ENCODE results near the gene HNRNPU.

Gene HNRNPU

DNA sequence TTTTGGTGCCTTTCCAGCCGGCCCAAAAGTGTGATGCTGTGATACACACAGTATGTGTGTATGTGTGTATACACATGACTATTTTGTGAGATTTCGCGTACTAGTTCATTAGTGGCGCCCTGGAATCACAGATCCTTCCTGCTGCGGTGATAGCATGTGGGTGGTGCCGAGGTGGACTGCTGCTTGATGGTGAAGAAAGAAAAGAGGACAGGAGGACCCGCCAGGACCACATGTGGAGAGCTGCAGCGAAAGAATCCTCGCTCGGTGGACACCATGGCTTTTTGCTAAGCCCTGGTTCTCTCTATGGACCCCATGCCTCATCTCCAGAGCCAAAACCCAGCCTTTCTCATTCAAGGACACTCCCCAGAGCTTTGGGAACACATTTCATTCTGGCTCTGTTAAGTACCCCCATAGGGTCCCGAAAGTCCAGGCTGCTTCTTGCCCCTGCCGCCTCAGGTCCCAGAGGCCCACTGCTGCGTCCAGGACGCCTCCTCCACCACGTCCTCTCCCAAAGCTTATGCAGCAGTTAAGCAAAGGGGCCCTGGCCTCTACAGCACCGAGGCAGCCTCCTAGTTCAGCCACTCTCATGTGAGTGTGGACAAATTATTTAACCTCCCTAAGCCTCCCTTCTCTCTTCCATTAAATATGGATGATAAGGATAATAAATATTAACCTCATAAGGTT, 61.6 kb downstream of the HNRNPU start:
- no peak for DNase-seq (ENCODE audit: low read depth)

DNA sequence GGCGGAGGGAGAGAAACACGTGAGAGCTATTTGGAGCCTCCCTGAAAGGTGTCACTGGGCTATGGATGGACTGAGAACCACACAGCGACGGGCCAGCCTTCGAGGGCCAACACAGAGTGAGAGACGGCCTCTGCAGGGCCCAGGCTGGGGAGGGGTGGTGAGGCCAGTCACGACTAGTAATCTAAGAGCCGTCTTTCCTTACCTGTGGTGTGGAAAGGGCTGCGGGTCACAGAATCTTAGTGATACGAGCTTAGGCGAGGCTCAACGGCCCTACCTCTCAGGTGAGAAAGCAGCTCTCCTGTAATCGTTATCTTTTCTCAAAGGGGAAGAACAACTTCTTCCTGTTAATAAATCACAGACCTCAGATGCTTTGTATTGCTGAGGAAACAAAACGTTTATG, 62.3 kb downstream of the HNRNPU start:
- no peak for DNase-seq (ENCODE audit: low read depth)

DNA sequence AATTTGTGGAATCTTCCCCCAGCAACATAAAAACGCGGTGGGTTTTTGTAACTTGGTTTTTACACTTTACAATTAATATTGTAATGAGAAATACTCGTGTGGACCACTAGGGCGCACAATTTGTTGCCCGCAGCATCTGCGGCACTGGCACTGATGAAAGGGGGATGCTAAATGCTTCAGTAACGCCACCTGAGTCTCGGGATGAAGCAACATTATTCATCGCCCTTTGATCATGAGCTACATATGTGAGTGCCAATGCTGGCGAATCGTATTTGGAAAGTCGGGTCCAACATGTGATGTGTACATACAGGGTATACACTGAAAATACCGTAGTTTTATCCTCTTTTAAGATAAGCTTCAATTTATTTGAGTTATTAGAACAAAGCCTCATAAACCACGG, 63.1 kb downstream of the HNRNPU start:
- peak; percentile 1 for DNase-seq (ENCODE audit: low read depth)

DNA sequence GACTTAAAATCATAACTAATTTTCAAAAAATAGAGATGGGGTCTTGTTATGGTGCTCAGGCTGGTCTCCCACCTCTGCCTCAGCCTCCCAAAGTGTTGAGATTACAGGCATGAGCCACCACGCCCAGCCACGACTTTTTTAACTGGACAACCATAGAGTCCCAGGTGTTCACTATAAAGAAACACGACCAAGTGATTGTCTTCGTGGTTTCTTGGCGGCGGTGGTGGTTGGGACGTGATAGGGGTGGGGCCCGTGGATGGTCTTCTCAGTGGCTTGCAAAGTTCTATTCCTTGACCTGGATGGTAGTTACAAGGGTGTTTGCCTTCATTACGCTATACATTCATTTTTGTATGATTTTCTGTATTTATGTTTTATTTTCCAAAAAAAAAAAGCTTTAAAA, 63.5 kb downstream of the HNRNPU start:
- no peak for DNase-seq (ENCODE audit: low read depth)

Data from GM04504 (cell line).